Thyroid gland (tissue), 4 donors: Measurements from ENCODE around the gene POU2F3. TPM values are rescaled to one million over a fixed set of nuclear protein-coding genes. Genes with fewer than 3 reads are reported as not detected.

Experiments
- DNase-seq, 2 donors: peaks; one replicate each; pipeline ENCODE4 v3.0.0-alpha.2; 2019
- H3K27ac ChIP-seq, 3 donors: fragments of 200-600 bp; sonication (generic); 1 replicate in 2 of 3; 2 replicates in 1 of 3; pipeline ENCODE4 v1.5.1; 2016 to 2019; ENCODE audit warnings: mild to moderate bottlenecking in 1 of 3, moderate library complexity in 1 of 3
- H3K27me3 ChIP-seq: fragments of 200-600 bp; sonication (generic); one replicate; pipeline ENCODE4 v1.5.1; 2019
- H3K36me3 ChIP-seq, 2 donors: fragments of 200-600 bp; sonication (generic); one replicate each; pipeline ENCODE4 v1.5.1; 2016 to 2019
- H3K4me1 ChIP-seq, 2 donors: fragments of 200-600 bp; sonication (generic); one replicate each; pipeline ENCODE4 v1.5.1; 2017 to 2019
- H3K4me3 ChIP-seq, 3 donors: fragments of 200-600 bp; sonication (generic); replicated peaks in 1 of 3; 1 replicate in 2 of 3; 2 replicates in 1 of 3; pipeline ENCODE4 v1.5.1; 2016; ENCODE audit warnings: mild to moderate bottlenecking in 1 of 3
- H3K9me3 ChIP-seq: fragments of 200-600 bp; sonication (generic); one replicate; pipeline ENCODE4 v1.5.1; 2017
- POLR2A ChIP-seq, 2 donors: fragments of 450-650 bp; IDR thresholded peaks; one replicate each; pipeline ENCODE4 v1.6.1; 2017; ENCODE audit warnings: antibody characterized with exemption in 2 of 2, mild to moderate bottlenecking in 2 of 2, moderate library complexity in 1 of 2
- WGBS, 2 donors: methylation state at CpG; one replicate each; pipeline ENCODE4 v1.1.5; 2017; 5-methylcytosine and 5-hydroxymethylcytosine counted together
- intact Hi-C: fragments of 100-400 bp; cut with DNase I; formaldehyde crosslinking; loops from one replicate; pipeline ENCODE4 v1.15.1; 2023
- total RNA-seq, 4 donors: library from RNA; depleted of rRNA; stranded (reverse); fragments of >200 nt; gene quantifications; one replicate each; pipeline ENCODE4 v1.2.3, GENCODE V29; 2016
- TF ChIP-seq, protein P1 (sequence below), 6 experiments: fragments of 200-600 bp in 3 of 6; fragments of 450-650 bp in 3 of 6; sonication (generic) in 3 of 6; IDR thresholded peaks; one replicate each; pipeline ENCODE4 v1.5.1; 2016 to 2019; ENCODE audit warnings: antibody characterized with exemption in 6 of 6, mild to moderate bottlenecking in 2 of 6, inconsistent platforms in 1 of 6, moderate library complexity in 1 of 6

Gene POU2F3
- total RNA-seq, 4 donors from 2014 or later, result 1.2 to 2.3 (median 1.8) TPM

DNA sequence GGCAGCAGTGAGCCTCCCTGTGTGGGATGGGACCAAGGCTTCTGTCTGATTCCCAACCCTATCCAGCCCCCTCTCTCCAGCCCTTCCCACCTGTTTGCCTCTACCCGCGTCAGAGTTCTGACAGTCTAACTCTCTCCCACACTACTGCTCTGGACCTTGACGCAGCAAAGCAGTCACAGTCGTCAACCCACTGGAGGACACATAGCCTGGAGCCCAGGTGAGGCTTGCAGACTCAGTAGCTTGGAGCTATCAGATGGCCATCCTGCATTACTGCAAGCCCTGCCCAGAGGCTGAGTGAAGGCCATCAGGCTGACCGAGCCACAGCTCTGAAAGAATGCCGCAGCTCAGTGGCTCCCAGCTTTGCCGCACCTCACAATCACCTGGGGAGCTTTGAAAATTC is 25.4 kb upstream of the POU2F3 start:
- H3K27me3 ChIP-seq, result no peaks in the 10 kb centered on the region
- TF ChIP-seq, protein P1, sequence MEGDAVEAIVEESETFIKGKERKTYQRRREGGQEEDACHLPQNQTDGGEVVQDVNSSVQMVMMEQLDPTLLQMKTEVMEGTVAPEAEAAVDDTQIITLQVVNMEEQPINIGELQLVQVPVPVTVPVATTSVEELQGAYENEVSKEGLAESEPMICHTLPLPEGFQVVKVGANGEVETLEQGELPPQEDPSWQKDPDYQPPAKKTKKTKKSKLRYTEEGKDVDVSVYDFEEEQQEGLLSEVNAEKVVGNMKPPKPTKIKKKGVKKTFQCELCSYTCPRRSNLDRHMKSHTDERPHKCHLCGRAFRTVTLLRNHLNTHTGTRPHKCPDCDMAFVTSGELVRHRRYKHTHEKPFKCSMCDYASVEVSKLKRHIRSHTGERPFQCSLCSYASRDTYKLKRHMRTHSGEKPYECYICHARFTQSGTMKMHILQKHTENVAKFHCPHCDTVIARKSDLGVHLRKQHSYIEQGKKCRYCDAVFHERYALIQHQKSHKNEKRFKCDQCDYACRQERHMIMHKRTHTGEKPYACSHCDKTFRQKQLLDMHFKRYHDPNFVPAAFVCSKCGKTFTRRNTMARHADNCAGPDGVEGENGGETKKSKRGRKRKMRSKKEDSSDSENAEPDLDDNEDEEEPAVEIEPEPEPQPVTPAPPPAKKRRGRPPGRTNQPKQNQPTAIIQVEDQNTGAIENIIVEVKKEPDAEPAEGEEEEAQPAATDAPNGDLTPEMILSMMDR (IDR thresholded peaks at IDR 0.05), result no peak
- TF ChIP-seq POLR2A (IDR thresholded peaks at IDR 0.05), result no peak
- intact Hi-C loops, result no loop called here
- no peak for DNase-seq
- no peak overlapping the region for H3K27ac ChIP-seq
- no peaks in the 10 kb centered on the region for H3K36me3 ChIP-seq
- 84 to 88% methylated on average over 5 to 7 of the region's 7 CpGs for WGBS, 2 donors
- H3K4me3 ChIP-seq, result no peak overlapping the region
- H3K4me1 ChIP-seq, result peaks cover 11 to 54% of the 10 kb centered on the region in 2 donors
- H3K9me3 ChIP-seq, result no peaks in the 10 kb centered on the region

DNA sequence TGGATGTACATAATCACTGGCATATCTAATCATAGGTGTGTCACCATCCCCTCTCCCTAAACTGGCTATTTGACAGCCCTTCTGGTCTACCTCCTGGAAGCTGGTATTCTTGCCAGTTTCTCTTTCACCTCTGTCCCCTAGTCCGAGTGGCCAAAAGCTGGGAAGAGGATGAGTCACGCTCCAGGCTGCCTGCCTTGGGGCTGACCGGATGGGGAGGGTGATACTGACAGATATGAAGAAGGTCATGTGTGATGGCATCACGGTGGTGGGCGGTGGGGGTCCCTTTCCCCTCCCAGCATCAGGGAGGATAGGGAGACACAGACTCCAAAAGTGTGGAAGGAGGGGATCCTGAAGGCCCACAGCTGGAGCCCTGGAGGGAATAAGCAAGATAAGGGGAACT is 24.3 kb upstream of the POU2F3 start:
- intact Hi-C loops, result no loop called here
- Histone ChIP-seq H3K9me3 (no peaks in the 10 kb centered on the region), H3K4me3 (no peak overlapping the region), H3K27ac (peak overlapping the region in 2 of 3 donors; percentile 45 to 52), H3K36me3 (no peaks in the 10 kb centered on the region), H3K4me1 (peaks cover 5 to 49% of the 10 kb centered on the region in 2 donors), H3K27me3 (no peaks in the 10 kb centered on the region)
- TF ChIP-seq, protein P1 (IDR thresholded peaks at IDR 0.05), result no peak
- TF ChIP-seq POLR2A (IDR thresholded peaks at IDR 0.05), result no peak
- no peak for DNase-seq
- 75 to 92% methylated on average over 5 of the region's 5 CpGs for WGBS, 2 donors

DNA sequence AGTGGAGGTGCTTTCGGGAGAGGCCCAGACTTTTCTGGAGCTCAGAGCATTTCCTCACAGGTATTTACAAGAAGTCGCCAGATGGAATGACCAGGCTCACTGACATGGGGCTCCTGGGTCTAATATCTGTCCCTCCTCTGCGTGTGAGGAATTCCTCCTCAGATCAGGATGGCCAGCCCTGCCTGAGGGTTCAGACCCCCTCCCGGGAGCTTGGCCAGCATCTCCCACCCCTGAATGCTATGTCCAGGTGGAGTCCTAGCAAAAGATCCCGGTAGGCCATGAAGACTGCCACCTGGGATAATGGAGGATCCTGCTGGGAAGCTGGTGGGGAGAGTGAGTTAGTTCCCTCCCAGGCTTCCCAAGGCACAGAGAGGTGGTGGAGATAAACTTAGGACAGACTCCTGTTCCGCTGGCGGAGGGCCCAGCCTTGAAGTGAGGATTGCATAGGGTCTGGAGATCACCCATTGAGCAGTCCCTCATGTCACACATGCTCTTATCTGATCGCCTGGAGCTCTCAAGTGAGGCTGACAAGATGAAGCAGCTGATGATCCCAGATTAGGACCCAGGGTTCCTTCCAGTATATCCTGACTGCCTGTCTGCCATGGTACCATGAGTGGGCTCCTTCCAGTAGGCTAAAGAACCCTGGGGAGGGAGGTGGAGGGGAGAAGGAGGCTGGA is 23.4 kb upstream of the POU2F3 start:
- WGBS, 2 donors, result 82 to 95% methylated on average over 6 to 8 of the region's 8 CpGs
- no peak overlapping the region for H3K4me3 ChIP-seq
- no peak for TF ChIP-seq POLR2A (IDR thresholded peaks at IDR 0.05)
- TF ChIP-seq, protein P1 (IDR thresholded peaks at IDR 0.05), result no peak

GRCh38 chr11:120217526-120217925 is 22.4 kb upstream of the POU2F3 start:
- Histone ChIP-seq H3K27ac (peak overlapping the region in 1 of 3 donors; percentile 11), H3K4me1 (peaks cover 0 to 53% of the 10 kb centered on the region in 2 donors)
- intact Hi-C loops, result no loop called here

More for the DNA sequence above, 23.4 kb upstream of the POU2F3 start:
- no peak overlapping the region for H3K27ac ChIP-seq
- H3K9me3 ChIP-seq, result no peaks in the 10 kb centered on the region
- no peak for DNase-seq
- peaks cover 4 to 55% of the 10 kb centered on the region in 2 donors for H3K4me1 ChIP-seq
- no peaks in the 10 kb centered on the region for H3K36me3 ChIP-seq
- H3K27me3 ChIP-seq, result no peaks in the 10 kb centered on the region
- intact Hi-C loops, result no loop called here

More at GRCh38 chr11:120217526-120217925, 22.4 kb upstream of the POU2F3 start:
- WGBS, 2 donors, result 89% methylated on average over 10 to 12 of the region's 12 CpGs
- no peak for DNase-seq
- TF ChIP-seq, protein P1 (IDR thresholded peaks at IDR 0.05), result no peak
- no peak for TF ChIP-seq POLR2A (IDR thresholded peaks at IDR 0.05)
- H3K36me3 ChIP-seq, result no peaks in the 10 kb centered on the region
- no peaks in the 10 kb centered on the region for H3K9me3 ChIP-seq
- no peaks in the 10 kb centered on the region for H3K27me3 ChIP-seq
- H3K4me3 ChIP-seq, result no peak overlapping the region
